Breast epithelium (tissue), 4 donors: ENCODE data around the gene MPRIP. TPM values are rescaled to one million over a fixed set of nuclear protein-coding genes. Genes with fewer than 3 reads are reported as not detected.
A peak's percentile ranks its signal among the peaks of the same experiment; 100 is the strongest.

Experiments
- DNase-seq, 2 donors: peaks; one replicate each; pipeline ENCODE4 v3.0.0-alpha.2; 2019; ENCODE audit warnings: low spot score in 2 of 2
- H3K27ac ChIP-seq, 2 donors: fragments of 200-600 bp; sonication (generic) in 1 of 2; one replicate each; pipeline ENCODE4 v1.5.1; 2016 to 2019; ENCODE audit warnings: mild to moderate bottlenecking in 1 of 2
- H3K27me3 ChIP-seq, 2 donors: fragments of 200-600 bp; sonication (generic) in 1 of 2; one replicate each; pipeline versions ENCODE4 v1.5.1 to v1.6.0; 2017 to 2019; ENCODE audit warnings: control low read depth in 1 of 2, mild to moderate bottlenecking in 1 of 2
- H3K36me3 ChIP-seq: fragments of 200-600 bp; one replicate; pipeline ENCODE4 v1.5.1; 2019
- H3K4me1 ChIP-seq, 2 donors: fragments of 200-600 bp; sonication (generic); one replicate each; pipeline ENCODE4 v1.5.1; 2016 to 2019; ENCODE audit warnings: control low read depth in 1 of 2
- H3K4me3 ChIP-seq, 3 donors: fragments of 200-600 bp; sonication (generic); 1 replicate in 2 of 3; 2 replicates in 1 of 3; pipeline ENCODE4 v1.5.1; 2016 to 2019; ENCODE audit warnings: mild to moderate bottlenecking in 3 of 3, moderate library complexity in 2 of 3
- H3K9me3 ChIP-seq, 2 donors: fragments of 200-600 bp; sonication (generic) in 1 of 2; one replicate each; pipeline ENCODE4 v1.5.1; 2016 to 2019; ENCODE audit warnings: control low read depth in 1 of 2
- CTCF ChIP-seq, 3 donors: fragments of 450-650 bp; IDR thresholded peaks; one replicate each; pipeline ENCODE4 v1.5.1; 2016 to 2017; ENCODE audit warnings: antibody characterized with exemption in 3 of 3, mild to moderate bottlenecking in 3 of 3, moderate library complexity in 3 of 3
- POLR2A ChIP-seq: fragments of 450-650 bp; IDR thresholded peaks from one replicate; pipeline ENCODE4 v1.6.1; 2016; ENCODE audit warnings: antibody characterized with exemption, mild to moderate bottlenecking, moderate library complexity
- POLR2AphosphoS5 ChIP-seq, 3 donors: sonication (generic); formaldehyde crosslinking; IDR thresholded peaks; one replicate each; pipeline ENCODE4 v1.6.1; 2017; ENCODE audit warnings: antibody characterized with exemption in 3 of 3
- intact Hi-C: fragments of 100-400 bp; cut with DNase I; formaldehyde crosslinking; loops from one replicate; pipeline ENCODE4 v1.15.1; 2023; ENCODE audit warnings: low total_unique reads
- total RNA-seq, 3 donors: library from RNA; depleted of rRNA; stranded (reverse); fragments of >200 nt; gene quantifications; one replicate each; pipeline ENCODE4 v1.1.0, GENCODE V29; 2016

Gene MPRIP
- total RNA-seq, 3 donors from 2014 or later = 93.1 to 136 (median 124) TPM

GRCh38 chr17:17127156-17127555 lies 84.9 kb downstream of the MPRIP start:
- Histone ChIP-seq H3K27ac (peak overlapping the region in 1 of 2 donors; percentile 35), H3K4me3 (no peak overlapping the region), H3K9me3 (no peaks in the 10 kb centered on the region), H3K27me3 (no peaks in the 10 kb centered on the region), H3K4me1 (no peaks in the 10 kb centered on the region), H3K36me3 (no peaks in the 10 kb centered on the region)
- no peak for TF ChIP-seq CTCF (IDR thresholded peaks at IDR 0.05)
- no peak for TF ChIP-seq POLR2A
- intact Hi-C loops = no loop called here
- no peak for DNase-seq

DNA sequence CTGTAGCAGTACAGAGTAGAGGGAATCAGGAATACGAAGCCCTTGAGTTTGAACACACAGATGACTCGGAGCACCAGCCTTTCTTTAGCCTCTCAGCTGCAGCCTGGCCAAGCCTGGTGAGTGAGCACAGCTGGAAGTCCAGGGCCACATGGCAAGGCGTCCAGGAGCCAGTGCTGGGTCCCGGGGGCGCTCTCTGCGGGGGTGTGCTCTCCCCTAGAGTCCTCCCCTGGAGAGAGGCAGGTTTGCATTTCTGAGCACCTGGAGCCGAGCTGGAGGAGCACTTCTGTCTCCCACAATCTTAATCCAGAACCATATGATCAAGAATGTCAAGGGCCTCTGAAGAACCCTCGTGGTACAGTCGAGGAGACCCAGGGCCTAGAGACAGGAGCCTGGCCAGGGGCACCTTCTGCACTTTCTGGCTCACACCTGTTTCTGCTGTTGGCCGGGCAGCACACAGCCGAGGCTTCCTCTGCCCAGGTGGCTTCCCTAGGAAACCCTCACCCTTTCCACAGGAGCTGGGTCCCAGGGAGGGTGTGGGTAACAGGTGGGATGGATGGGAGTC lies 85.6 kb downstream of the MPRIP start:
- Histone ChIP-seq H3K27ac (no peak overlapping the region), H3K4me1 (no peaks in the 10 kb centered on the region)

DNA sequence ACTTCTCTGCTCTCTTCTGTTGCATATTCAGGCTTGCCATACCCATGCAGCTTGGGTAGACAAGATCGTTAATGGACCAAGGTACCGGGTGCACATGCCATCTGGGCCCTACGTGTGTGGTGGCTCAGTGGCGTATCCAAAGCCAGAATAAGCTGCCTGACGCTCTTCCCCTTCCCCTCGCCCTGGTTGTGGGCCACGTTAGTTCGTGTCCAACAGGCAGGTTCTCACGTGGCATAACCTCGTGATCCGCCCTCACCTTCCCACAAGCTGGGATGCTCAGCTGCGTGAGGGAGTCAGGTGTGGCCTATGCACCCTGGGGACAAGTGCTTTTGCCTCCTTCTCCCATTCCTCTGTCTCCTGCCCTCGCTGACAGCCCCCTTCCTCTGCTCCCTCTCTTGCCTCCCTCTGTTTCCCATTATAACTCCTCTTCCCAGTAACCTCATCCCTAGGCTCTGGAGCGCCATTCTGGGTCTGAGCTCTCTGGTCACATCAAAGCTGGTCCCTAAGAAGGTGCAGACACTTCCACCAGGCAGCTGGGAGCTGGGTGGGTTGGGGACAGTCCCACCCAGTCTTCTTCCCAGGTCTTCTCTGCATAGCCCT lies 86.3 kb downstream of the MPRIP start:
- Histone ChIP-seq H3K36me3 (no peaks in the 10 kb centered on the region), H3K27ac (no peak overlapping the region), H3K27me3 (no peaks in the 10 kb centered on the region), H3K4me1 (no peaks in the 10 kb centered on the region), H3K4me3 (no peak overlapping the region), H3K9me3 (no peaks in the 10 kb centered on the region)
- intact Hi-C loops = no loop called here
- no peak for DNase-seq
- TF ChIP-seq POLR2AphosphoS5 (IDR thresholded peaks at IDR 0.05) (no peak), POLR2A (no peak), CTCF (IDR thresholded peaks at IDR 0.05) (no peak)

More for the DNA sequence above, 85.6 kb downstream of the MPRIP start:
- no peak for TF ChIP-seq CTCF (IDR thresholded peaks at IDR 0.05)
- no peak for TF ChIP-seq POLR2A
- TF ChIP-seq POLR2AphosphoS5 (IDR thresholded peaks at IDR 0.05) = no peak
- no peak overlapping the region for H3K4me3 ChIP-seq
- no peaks in the 10 kb centered on the region for H3K27me3 ChIP-seq
- intact Hi-C loops = no loop called here
- H3K36me3 ChIP-seq = no peaks in the 10 kb centered on the region
- H3K9me3 ChIP-seq = no peaks in the 10 kb centered on the region
- DNase-seq = no peak

GRCh38 chr17:17129466-17129865 lies 87.2 kb downstream of the MPRIP start:
- H3K27ac ChIP-seq = no peak overlapping the region
- H3K27me3 ChIP-seq = no peaks in the 10 kb centered on the region
- intact Hi-C loops = no loop called here
- no peak for DNase-seq
- H3K9me3 ChIP-seq = no peaks in the 10 kb centered on the region
- no peaks in the 10 kb centered on the region for H3K4me1 ChIP-seq
- H3K4me3 ChIP-seq = no peak overlapping the region
- H3K36me3 ChIP-seq = no peaks in the 10 kb centered on the region
- no peak for TF ChIP-seq POLR2AphosphoS5 (IDR thresholded peaks at IDR 0.05)
- no peak for TF ChIP-seq POLR2A
- no peak for TF ChIP-seq CTCF (IDR thresholded peaks at IDR 0.05)

- no peaks in the 10 kb centered on the region for H3K27me3 ChIP-seq
- H3K4me1 ChIP-seq = no peaks in the 10 kb centered on the region
- no peaks in the 10 kb centered on the region for H3K36me3 ChIP-seq
- no peak for DNase-seq
- no peaks in the 10 kb centered on the region for H3K9me3 ChIP-seq
- TF ChIP-seq CTCF (IDR thresholded peaks at IDR 0.05) (no peak), POLR2A (no peak), POLR2AphosphoS5 (IDR thresholded peaks at IDR 0.05) (no peak)
- no peak overlapping the region for H3K27ac ChIP-seq
- H3K4me3 ChIP-seq = no peak overlapping the region
- intact Hi-C loops = no loop called here
These were observed 88.0 kb downstream of the MPRIP start for GRCh38 chr17:17130077-17130844.
